NCI-H2171 treated with DMSO at 0.1 percent for 48 hours (cell line): ENCODE data around the gene ATOH7.
"Not testable (repeated sequence)": the region's sequence is repeated elsewhere in the genome, so short reads cannot be mapped to it uniquely, and the experiment has no call there.

Experiments used
- DNase-seq: peaks from one replicate; lab custom pipeline; 2025; lab: John Stamatoyannopoulos, UW

The ATOH7 gene

DNA sequence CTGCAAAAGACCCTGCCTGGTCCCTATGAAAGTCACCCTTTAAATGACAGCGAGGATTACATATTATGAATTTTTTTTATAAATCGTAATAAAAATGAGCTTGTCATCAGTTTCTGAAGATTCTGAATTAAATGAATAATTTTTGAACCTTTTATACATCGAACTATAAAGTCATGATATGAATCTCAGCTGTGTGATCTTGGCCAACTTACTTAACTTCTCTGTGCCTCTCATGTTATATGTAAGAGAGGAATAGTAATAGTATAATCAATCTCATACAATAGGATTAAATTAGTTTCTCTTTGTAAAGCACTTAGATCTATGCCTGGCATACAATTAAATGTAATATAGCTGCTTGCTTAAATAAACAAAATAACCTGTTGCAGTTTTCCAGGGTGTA lies 5.3 kb upstream of the ATOH7 start:
- DNase-seq, result no peak

DNA sequence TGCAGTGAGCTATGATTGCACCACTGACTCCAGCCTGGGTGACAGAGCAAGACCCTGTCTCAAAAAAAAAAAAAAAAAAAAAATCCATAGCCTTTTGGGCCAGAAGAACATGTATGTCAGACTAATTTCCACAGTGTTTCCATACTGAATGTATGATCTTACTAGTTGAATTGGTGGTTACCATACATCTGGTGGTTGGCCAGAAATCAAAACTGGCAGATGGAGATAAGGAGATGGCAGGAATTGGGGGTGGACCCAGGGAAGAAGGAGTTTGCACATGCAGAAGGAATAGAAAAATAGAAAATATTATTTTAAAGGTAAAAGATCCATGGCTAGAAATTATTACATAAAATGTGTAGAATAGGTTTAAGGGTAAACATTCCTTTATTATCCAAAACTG lies 3.7 kb upstream of the ATOH7 start:
- peak; percentile 67 for DNase-seq

DNA sequence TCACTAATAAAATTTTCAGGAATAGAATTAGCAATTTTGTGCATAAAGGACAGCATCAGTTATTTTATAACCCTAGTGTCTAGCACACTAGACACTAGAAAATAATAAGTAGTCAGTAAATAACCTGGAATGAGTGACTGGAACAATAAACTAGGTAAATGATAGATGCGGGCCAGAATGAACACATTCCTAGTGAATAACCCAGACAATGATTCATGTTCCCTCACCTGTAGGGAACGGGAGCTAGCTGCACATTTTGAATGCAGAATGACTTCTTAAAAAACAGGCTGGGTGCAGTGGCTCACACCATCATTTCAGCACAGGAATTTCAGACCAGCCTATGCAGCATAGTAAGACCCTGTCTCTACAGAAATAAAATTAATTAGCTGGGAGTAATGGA lies 3.2 kb upstream of the ATOH7 start:
- no peak for DNase-seq

DNA sequence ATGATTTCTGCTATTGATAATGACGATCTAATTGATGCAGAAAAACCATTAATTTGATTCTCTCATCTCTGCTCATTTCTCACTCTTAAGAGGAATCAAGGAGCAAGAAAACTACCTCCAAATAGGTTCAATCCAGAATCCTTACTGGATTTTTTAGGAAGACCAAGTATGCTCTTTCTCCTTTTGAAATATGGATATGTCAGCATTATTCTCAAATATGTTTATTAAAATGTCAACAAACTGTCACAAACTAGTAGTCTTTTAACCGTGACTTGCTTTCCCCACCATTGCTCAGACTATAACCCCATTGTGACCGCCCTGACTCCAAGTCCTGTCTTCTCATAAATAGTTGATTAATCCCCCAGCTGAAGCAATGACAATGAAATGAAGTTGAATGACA lies 1.1 kb upstream of the ATOH7 start:
- no peak for DNase-seq

DNA sequence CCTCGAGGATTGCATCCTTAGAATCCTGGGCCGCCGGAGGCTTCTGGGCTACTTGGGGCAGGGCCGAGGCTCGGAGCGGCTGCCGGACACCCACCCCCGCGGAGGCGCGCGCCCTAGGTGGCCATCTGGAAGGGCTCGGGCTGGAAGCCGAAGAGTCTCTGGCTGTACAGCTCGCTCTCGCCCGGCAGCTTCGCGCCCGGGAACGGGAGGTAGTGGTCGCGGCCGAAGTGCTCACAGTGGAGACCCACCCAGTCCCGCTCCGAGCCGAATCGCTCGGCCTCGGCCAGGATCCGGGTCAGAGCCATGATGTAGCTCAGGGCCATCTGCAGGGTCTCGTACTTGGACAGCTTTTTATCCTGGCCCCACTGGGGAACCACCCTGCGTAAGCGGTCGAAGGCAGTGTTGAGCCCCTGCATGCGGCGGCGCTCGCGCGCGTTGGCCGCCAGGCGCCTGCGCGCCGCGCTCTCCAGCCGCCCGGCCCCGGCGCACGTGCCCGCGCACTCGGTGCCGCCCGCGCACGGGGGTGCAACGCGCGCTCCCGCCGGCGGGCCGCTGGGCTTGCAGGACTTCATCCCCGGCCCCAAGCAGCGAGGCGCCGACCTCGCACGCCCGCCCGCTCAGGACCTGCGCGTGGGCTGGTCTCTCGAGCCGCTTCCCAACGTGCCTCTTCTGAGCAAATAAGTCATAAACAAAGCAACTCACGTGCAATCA lies 652 bp downstream of the ATOH7 start:
- peak; percentile 39 for DNase-seq

DNA sequence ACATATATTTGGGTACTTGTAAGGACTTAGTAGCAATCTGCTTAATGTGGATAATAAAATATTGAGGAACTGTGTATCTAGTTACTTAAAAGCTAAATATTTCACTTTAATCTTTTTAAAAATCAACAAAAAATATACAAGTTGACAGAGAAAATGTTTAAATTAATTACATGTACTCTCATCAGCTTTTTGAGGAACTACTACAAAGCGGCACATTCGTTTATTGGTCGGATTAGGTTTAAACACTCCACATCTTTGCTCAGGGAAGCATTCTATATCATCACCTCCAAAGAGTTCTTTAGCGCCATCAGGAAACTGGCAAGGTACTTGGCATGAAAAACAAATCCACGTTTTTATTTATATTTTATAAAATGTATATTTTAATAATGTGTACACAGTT lies 1.6 kb downstream of the ATOH7 start:
- DNase-seq, result no peak

DNA sequence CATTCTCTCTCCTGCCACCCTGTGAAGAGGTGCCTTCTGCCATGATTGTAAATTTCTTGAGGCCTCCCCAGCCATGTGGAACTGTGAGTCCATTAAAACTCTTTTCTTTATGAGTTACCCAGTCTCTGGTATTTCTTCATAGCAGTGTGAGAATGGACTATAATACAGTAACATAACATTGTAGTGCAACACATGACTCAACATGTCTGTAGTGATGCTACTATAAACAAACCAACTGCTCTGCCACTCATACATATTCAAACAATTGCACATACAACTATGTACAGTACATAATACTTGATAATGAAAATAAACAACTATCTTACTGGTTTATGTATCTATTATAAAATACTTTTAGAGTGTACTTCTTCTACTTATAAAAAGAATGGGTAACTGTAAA lies 7.1 kb downstream of the ATOH7 start:
- DNase-seq, result no peak

DNA sequence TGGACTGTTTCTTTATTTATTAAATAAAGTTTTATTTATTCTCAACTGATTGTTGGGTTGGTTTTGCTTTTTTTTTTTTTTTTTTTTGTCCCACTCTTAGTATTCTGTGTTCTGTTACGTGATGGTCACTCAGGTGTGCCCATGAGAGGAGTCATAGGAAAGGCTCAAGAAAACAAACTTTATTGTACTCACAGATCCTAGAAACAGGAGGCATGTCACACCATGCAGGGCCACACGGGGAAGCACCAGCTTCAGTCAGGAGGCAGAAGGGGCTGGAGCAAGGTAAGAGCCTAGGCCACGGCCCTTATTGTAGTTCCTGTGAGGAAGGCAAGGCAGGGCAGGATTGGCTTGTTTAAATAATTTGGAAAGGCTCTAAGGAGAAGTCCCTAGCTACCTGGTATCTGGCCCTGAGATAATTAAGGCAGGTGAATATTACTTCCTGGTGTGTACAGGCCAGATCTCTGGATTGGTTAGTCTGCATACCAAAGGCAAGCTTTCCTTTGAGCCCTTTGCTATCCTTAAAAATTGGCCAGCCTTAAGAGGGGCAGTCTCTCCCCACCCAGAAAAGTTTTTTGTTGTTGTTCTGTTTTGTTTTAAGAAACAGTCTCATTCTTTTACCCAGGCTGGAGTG lies 8.3 kb downstream of the ATOH7 start:
- no peak for DNase-seq

DNA sequence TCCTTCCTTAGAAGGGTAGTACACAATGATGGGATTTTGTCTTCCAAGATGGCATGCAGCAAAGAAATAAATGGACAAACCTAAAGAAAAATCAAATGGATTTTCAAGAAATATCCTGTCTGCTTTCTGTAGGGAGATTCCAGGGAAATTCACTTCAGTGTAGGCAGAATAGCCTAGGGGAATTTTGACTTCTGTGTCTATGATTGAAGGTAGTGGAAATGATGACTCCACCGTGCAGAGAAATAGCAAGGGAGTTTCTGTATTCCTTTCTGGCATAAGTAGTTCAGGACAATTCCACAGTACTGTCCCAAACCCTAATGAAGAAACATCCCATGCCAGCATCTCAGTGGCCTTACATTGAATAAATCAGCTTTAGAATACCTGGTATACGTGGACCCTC lies 9.5 kb downstream of the ATOH7 start:
- no peak for DNase-seq

DNA sequence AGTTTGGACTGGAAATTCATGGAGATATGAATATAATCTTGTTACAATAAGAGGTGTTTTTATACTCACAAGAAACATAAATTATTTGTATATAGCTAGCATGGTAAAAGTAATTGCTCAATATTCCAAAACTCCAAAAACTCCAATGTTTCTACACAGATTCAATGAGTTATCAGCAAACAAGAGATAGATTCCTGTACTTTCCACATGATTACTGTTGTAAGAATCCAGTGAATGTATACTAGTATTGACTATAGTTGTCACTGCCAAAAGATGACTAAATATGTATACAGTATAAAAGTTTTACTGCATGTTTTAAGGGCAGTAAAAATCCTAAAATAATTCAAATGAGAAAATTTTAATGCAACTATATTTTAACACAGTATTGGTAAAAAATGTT lies 10.7 kb downstream of the ATOH7 start:
- no peak for DNase-seq

DNA sequence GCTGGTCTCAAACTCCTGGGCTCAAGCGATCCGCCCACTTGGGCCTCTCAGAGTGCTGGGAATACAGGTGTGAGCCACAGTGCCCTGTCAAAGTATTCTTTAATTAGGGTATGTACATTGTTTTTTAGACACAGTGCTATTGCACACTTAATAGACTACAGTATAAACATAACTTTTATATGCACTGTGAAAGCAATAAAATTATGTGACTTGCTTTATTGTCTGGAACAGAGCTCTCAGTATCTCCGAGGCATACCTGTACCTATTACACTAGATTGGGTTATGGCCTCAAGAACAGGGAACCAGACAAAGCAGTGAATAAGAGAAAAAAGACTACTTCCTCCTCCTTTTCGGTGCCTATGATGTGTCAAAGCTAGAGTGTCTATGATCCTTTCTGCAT lies 13.1 kb downstream of the ATOH7 start:
- no peak for DNase-seq

DNA sequence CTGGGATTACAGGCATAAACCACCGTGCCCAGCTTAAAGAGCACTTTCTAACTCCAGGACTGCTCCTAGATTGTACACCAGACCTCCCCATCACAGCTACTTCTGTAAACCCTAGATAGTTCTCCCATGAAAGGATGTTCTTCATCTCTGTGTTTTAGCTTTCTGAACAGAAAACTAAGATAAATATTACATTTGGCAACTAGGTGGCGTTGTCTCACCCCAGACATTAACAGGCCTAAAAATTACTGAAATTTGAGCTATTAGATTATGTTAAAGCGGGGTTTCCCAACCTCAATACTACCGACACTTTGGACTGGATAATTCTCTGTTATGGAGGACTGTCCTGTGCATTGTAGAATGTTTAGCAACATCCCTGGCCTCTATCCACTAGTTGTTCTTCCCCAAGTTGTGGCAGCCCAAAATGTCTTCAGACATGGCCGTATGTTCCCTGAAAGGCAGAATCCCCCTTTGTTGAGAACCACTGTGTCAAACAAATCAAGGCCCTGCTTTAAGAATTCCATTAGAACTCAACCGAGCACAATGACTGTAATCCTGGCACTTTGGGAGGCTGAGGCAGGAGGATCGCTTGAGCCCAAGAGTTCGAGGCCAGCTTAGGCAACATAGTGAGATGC lies 19.1 kb downstream of the ATOH7 start:
- DNase-seq, result peak; percentile 18

DNA sequence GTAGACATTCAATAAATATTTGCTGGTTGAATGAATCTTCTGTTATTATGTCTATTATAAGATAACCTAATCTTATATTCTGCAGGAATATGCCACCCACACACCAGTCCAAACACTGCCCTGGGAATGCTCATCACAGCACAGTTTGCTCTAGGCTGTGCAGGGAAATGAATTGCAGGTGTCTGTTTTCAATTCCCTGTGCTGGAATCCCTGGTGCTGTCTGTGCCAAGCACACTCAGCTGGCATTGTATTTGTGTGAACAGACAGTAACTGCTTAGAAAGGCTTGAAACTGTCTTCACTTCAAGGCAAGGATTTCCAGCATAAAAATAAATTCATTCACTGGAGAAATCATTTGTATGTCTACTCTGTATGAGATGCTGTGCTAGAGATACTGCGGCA lies 20.2 kb downstream of the ATOH7 start:
- no peak for DNase-seq

DNA sequence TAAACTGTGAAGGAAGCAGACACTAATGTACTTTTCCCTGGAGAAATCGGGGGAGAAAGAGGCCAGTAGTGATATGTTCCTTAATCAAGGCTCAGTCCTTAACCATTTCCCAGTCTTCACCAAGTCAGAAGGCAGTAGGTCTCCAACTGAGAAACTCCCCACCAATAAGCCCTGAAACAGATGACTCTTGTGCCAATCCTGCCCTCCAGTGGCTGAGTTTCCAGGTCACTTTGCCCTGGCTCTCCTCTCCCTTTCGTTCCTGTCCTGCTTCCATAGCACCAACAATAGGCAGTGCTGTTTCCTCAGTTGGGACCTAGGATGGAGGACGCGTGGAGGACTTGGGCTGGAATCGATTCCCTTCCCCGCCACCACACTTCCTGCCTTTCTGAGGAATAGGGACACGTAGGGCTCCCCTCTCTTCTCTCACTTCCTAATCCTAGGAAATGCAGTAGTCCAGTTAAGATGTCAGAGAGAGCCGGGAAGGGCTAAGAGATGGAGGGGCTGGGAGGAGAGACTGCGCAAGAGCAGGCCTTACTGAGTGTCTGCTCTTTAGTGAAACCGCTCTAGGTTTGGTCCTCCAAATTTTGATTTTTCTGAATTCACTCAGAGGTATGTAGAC lies 23.4 kb downstream of the ATOH7 start:
- DNase-seq, result peak; percentile 33

DNA sequence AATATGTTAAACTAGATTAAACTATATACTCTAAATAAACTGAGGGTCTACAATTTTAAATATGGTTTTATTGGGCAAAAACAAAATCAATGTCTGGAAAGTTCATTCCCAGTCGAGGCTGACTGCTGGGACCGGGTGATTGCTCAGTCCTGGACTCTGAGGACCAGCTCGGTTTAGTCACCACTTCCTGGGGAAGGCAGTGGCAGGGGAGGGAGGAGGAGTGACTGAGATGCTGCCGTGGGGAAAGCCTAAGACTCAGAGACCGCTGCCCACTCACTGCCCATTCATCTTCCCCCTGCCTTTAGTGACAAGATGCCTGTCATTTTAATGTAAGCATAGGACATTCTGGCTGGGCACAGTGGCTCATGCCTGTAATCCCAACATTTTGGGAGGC lies 29.0 kb downstream of the ATOH7 start:
- no peak for DNase-seq

DNA sequence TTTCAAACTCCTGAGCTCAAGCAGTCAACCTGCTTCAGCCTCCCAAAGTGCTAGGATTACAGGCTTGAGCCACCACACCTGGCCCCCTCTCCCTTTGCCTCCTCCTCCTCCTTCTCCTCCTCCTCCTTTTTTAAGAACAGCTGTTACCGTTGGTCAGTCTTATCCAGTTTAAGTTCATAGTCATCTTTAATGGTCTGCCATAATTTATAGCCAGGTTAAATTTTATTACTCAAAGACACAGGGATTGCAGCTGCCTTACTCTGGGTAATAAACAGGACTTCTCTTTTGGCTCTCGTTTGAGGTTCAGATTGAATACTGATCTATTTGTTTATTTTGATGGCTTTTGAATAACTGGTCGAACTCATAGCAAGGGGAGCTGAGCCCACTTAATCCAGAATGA lies 35.2 kb downstream of the ATOH7 start:
- no peak for DNase-seq

DNA sequence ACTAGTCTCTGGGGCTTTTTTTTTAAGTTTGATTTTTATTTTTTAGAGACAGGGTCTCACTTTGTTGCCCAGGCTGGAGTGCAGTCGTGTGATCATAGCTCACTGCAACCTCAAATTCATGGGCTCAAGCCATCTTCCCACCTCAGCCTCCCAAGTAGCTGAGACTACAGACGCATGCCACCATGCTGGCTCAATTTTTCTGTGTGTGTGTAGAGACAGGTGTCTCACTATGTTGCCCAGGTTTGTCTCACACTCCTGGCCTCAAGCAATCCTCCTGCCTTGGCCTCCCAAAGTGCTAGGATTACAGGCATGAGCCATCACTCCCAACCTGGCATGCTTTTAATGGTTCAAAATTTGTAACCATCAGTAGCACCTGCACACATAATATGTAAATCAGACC lies 36.1 kb downstream of the ATOH7 start:
- DNase-seq, result not testable (repeated sequence)

DNA sequence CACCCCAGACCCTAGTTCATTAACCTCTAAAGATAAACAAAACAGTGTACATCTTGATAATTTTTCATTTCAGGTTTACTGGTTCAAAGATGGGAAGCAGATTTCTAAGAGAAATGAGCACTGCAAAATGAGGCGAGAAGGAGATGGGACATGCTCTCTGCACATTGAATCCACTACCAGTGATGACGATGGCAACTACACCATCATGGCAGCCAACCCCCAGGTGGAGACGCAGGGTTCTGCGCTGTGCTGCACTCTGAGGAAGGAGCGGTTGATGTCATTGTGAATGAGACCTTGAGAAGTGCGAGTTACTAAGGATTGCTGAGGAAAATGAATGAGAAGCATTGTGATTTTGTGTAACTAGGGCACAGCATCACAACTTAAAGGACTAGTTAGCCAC lies 37.6 kb downstream of the ATOH7 start:
- DNase-seq, result no peak

DNA sequence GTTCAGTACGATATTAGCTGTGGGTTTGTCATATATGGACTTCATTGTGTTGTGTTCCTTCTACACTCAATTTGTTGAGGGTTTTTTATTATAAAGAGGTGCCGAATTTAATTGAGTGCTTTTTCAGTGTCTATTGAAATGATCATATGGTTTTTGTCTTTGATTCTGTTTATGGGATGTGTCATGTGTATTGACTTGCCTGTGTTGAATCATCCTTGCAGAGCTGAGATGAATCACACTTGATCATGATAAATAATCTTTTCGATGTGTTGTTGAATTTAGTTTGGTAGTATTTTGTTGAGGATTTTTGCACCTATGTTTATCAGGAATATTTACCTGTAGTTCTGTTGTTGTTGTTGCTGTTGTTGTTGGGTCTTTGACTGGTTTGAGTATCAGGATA lies 39.8 kb downstream of the ATOH7 start:
- DNase-seq, result no peak

DNA sequence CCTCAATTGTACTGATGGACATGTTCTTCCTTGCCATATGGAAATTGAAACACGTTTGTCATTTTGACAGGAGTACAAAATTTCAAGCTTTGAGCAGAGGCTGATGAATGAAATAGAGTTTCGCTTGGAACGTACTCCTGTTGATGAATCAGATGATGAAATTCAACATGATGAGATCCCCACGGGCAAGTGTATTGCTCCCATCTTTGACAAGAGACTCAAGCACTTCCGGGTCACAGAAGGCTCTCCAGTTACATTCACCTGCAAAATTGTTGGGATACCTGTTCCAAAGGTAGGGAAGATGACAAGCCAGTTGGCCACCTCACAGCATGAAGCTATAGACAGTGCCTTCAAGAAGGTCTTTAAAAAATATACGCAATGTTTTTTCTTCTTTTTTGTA lies 43.1 kb downstream of the ATOH7 start:
- no peak for DNase-seq

DNA sequence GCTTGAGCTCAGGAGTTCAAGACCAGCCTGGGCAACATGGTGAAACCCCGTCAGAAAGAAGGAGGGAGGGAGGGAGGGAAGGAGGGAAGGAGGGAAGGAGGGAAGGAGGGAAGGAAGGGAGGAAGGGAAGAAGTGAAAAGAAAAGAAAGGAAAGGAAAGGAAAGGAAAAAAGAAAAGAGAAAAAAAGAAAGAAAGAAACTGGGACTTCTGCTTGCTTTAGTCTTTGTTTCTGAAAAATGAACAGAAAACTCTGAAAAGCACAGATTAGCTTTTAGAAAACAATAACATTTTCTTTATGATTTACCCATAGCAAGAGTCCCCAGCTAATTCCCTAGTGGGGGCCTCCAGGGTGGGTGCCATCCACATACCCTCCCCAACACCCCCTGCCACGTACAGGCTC lies 46.8 kb downstream of the ATOH7 start:
- no peak for DNase-seq

DNA sequence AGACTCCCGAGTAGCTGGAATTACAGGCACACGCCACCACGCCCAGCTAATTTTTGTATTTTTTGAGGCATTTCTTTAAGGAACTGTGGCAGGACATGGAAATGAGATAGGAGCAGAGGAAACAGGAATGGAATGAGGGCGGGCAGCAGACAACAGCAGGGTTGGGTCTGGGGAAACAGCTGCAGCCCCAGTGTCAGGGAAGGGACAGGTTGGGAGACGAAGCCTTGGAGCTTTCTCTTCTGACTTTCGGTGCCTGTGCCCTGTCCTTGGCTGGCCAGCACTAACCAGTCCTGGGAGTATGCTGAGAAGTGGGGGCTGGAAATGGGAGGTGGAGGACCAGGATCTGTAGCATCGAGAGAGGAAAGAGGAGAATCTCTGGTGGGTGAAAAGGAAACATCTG lies 47.4 kb downstream of the ATOH7 start:
- DNase-seq, result no peak
